Anterior cingulate cortex (tissue), 58 donors: Measurements from ENCODE around the gene RGS13.
"Not testable (repeated sequence)": the region's sequence is repeated elsewhere in the genome, so short reads cannot be mapped to it uniquely, and the experiment has no call there.

Experiments used
- DNase-seq, 58 donors: peaks; one replicate each; lab custom pipeline; 2025; lab: John Stamatoyannopoulos, UW

The RGS13 gene

GRCh38 chr1:192668409-192668983 lies 32.5 kb downstream of the RGS13 start:
- no peak for DNase-seq

- no peak for DNase-seq
Measured at GRCh38 chr1:192669174-192669573, 33.2 kb downstream of the RGS13 start.

GRCh38 chr1:192675716-192676115 lies 39.8 kb downstream of the RGS13 start:
- no peak for DNase-seq

- no peak for DNase-seq
Measured at GRCh38 chr1:192678099-192678498, 42.2 kb downstream of the RGS13 start.

- no peak for DNase-seq
Measured at GRCh38 chr1:192682335-192682734, 46.4 kb downstream of the RGS13 start.

- DNase-seq = not testable (repeated sequence)
Measured at GRCh38 chr1:192683081-192683480, 47.1 kb downstream of the RGS13 start.

GRCh38 chr1:192689459-192689858 lies 53.5 kb downstream of the RGS13 start:
- no peak for DNase-seq

- no peak for DNase-seq
Measured at GRCh38 chr1:192691041-192691440, 55.1 kb downstream of the RGS13 start.

GRCh38 chr1:192696082-192696481 lies 60.1 kb downstream of the RGS13 start:
- no peak for DNase-seq

- no peak for DNase-seq
Measured at GRCh38 chr1:192697771-192698170, 61.8 kb downstream of the RGS13 start.

- no peak for DNase-seq
Measured at GRCh38 chr1:192698731-192699130, 62.8 kb downstream of the RGS13 start.

- DNase-seq = no peak
Measured at GRCh38 chr1:192700834-192701271, 64.9 kb downstream of the RGS13 start.

- no peak for DNase-seq
Measured at GRCh38 chr1:192702212-192702902, 66.4 kb downstream of the RGS13 start.

- DNase-seq = no peak
Measured at GRCh38 chr1:192703283-192704206, 67.6 kb downstream of the RGS13 start.

- DNase-seq = no peak
Measured at GRCh38 chr1:192705510-192705909, 69.6 kb downstream of the RGS13 start.

GRCh38 chr1:192706936-192707335 lies 71.0 kb downstream of the RGS13 start:
- no peak for DNase-seq

- no peak for DNase-seq
Measured at GRCh38 chr1:192707978-192708547, 72.1 kb downstream of the RGS13 start.

- DNase-seq = peak in 1 of 58 donors; percentile 12
Measured at GRCh38 chr1:192709544-192709943, 73.6 kb downstream of the RGS13 start.
